GM23338 (cell line): Measurements from ENCODE around the gene EFNA4.

ENCODE experiments used
- EZH2 ChIP-seq: fragments of 200-600 bp; sonication (generic); IDR thresholded peaks from one replicate; pipeline ENCODE4 v1.8.0; 2017; ENCODE audit warnings: antibody characterized with exemption, mild to moderate bottlenecking, low read depth; ENCODE audit not compliant: unreplicated experiment
- POLR2AphosphoS5 ChIP-seq: IDR thresholded peaks from 2 replicates; pipeline ENCODE4 v1.6.1; 2016; ENCODE audit warnings: antibody characterized with exemption, low read depth
- TF ChIP-seq, protein P1 (sequence below), 2 experiments: fragments of 200-600 bp in 1 of 2; sonication (generic) in 1 of 2; conservative IDR thresholded peaks; 2 replicates each; pipeline versions ENCODE4 v1.5.1 to v1.6.1; 2016 to 2017; ENCODE audit warnings: antibody characterized with exemption in 2 of 2, low read depth in 2 of 2, mild to moderate bottlenecking in 2 of 2, moderate library complexity in 1 of 2
- TF ChIP-seq, protein P2 (sequence below): IDR thresholded peaks from one replicate; pipeline ENCODE4 v1.6.1; 2018; ENCODE audit warnings: antibody characterized with exemption; ENCODE audit not compliant: unreplicated experiment

DNA sequence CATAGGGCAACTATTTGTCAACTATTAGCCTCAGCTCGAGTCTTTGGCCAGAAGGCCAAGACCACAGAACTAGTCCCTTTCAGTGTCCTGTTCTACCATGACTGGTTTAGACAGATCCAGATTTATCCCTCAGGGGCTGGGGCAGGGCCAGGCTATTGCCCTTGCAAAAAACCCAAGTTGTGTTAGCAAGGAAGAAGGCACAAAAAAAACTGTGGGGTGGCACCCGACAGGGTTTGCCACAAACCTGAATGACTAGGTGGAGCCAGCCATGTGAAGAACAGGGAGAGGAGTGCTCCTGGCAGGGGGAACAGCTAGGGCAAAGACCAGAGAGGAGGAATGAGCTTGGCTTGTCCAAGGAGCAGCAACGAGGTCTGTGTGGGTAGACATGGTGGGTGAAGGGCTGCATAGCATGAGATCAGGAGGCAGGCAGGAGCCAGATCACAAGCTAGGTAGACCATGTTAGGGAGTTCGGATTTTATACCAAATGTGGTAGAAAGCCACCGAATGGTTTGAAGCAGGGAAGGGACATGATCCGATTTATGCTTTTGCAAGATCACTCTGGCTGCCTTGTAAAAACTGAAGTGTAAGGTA lies 25.6 kb upstream of the EFNA4 start:
- TF ChIP-seq POLR2AphosphoS5 (no peak), EZH2 (no peak)
- TF ChIP-seq, protein P1, sequence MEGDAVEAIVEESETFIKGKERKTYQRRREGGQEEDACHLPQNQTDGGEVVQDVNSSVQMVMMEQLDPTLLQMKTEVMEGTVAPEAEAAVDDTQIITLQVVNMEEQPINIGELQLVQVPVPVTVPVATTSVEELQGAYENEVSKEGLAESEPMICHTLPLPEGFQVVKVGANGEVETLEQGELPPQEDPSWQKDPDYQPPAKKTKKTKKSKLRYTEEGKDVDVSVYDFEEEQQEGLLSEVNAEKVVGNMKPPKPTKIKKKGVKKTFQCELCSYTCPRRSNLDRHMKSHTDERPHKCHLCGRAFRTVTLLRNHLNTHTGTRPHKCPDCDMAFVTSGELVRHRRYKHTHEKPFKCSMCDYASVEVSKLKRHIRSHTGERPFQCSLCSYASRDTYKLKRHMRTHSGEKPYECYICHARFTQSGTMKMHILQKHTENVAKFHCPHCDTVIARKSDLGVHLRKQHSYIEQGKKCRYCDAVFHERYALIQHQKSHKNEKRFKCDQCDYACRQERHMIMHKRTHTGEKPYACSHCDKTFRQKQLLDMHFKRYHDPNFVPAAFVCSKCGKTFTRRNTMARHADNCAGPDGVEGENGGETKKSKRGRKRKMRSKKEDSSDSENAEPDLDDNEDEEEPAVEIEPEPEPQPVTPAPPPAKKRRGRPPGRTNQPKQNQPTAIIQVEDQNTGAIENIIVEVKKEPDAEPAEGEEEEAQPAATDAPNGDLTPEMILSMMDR (conservative IDR thresholded peaks at IDR 0.05; ENCODE audit: low read depth in 2 of 2): no peak
- TF ChIP-seq, protein P2, sequence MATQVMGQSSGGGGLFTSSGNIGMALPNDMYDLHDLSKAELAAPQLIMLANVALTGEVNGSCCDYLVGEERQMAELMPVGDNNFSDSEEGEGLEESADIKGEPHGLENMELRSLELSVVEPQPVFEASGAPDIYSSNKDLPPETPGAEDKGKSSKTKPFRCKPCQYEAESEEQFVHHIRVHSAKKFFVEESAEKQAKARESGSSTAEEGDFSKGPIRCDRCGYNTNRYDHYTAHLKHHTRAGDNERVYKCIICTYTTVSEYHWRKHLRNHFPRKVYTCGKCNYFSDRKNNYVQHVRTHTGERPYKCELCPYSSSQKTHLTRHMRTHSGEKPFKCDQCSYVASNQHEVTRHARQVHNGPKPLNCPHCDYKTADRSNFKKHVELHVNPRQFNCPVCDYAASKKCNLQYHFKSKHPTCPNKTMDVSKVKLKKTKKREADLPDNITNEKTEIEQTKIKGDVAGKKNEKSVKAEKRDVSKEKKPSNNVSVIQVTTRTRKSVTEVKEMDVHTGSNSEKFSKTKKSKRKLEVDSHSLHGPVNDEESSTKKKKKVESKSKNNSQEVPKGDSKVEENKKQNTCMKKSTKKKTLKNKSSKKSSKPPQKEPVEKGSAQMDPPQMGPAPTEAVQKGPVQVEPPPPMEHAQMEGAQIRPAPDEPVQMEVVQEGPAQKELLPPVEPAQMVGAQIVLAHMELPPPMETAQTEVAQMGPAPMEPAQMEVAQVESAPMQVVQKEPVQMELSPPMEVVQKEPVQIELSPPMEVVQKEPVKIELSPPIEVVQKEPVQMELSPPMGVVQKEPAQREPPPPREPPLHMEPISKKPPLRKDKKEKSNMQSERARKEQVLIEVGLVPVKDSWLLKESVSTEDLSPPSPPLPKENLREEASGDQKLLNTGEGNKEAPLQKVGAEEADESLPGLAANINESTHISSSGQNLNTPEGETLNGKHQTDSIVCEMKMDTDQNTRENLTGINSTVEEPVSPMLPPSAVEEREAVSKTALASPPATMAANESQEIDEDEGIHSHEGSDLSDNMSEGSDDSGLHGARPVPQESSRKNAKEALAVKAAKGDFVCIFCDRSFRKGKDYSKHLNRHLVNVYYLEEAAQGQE: no peak
